Frontal cortex (tissue), 4 donors: ENCODE data around the gene ARL15. TPM values are rescaled to one million over a fixed set of nuclear protein-coding genes. Genes with fewer than 3 reads are reported as not detected.

Experiments
- DNase-seq, 2 donors: peaks; one replicate each; pipeline ENCODE4 v3.0.0; 2012; ENCODE audit warnings: low spot score in 2 of 2
- FAIRE-seq: peaks from 2 replicates; lab custom pipeline; 2012; peaks lifted over from hg19 to GRCh38; lab: Jason Lieb, UNC
- total RNA-seq: library from RNA; depleted of rRNA; stranded (reverse); fragments of >200 nt; gene quantifications from one replicate; pipeline ENCODE4 v1.2.3, GENCODE V29; 2014
- donor health status: control.
- donor health status: control.
- donor health status: control.

ARL15 gene
- total RNA-seq, 1 donor from 2014 or later: 123 TPM

DNA sequence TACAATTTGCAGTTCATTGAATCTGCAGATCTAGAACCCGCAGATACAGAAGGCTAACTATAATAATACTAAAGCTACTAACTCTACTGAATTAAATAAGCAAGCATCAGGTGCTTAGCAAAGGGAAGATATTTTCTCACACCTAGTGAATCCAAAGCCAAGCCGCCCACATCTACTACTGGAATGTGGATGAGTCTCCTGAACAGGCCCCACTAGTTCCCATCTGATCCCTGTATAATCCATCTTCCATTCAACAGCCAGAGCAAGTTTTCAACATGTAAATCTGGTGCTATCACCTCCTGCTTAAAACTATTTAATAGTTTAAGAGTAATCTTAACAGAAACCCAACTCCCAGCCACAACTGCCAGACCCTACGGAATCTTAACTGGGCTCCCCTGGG is 18.9 kb downstream of the ARL15 start:
- no peak for FAIRE-seq
- DNase-seq: no peak

- FAIRE-seq (no peak), DNase-seq (no peak)
Measured at GRCh38 chr5:54289769-54290168, 20.6 kb downstream of the ARL15 start.

DNA sequence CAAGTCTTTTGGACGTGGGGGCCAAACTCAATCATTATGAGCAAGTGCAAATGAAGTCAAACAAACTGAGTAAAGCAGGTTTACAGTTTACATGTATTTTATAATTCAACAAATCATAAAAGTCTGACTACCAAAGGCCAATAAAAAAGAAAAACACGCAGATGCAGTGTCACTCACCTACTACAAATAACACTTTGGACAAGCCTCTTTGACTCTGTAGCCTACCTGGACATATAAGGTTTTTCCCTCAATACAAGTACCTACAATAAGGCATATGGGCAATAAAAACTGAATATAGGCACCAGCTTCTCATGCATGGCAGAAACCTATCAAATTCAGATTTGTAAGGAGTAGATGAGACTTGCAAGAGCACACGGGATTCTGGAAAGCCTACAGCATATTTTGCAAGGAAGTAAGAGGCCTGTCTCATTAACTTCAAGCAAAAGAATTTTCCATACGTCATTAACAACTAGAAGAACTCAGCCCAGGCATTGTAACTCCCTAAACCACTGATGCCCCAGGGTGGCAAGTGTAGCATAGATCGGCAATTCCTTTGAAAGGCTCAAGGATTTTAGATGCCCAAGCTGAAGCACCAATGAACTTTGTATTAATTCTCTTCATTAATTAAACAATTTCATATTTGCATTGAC is 21.7 kb downstream of the ARL15 start:
- FAIRE-seq (no peak), DNase-seq (no peak)

- FAIRE-seq (no peak), DNase-seq (no peak)
Measured at GRCh38 chr5:54285686-54286085, 24.7 kb downstream of the ARL15 start.

DNA sequence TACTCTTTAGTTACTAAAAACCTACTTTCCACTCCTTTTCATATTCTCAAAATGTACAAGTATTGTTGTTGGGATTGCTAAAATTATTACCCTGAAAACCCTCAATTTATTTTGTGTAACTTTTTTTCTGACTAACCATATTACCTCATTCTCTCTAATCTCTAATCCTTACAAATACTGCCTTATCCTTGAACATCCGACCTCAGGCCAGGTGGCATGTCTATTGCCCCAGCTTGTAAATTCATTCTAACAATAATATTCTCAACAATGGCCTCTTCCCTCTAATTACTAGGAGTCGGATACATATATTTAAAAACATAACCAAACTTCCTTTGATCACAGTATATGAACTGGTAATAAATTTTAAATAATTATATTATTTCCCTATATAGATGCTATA is 25.8 kb downstream of the ARL15 start:
- FAIRE-seq: no peak
- DNase-seq: no peak

GRCh38 chr5:54282876-54283275 is 27.5 kb downstream of the ARL15 start:
- FAIRE-seq (no peak), DNase-seq (no peak)

GRCh38 chr5:54281960-54282692 is 28.2 kb downstream of the ARL15 start:
- DNase-seq (no peak), FAIRE-seq (no peak)

- FAIRE-seq (no peak), DNase-seq (no peak)
Measured at GRCh38 chr5:54279960-54280359, 30.4 kb downstream of the ARL15 start.

DNA sequence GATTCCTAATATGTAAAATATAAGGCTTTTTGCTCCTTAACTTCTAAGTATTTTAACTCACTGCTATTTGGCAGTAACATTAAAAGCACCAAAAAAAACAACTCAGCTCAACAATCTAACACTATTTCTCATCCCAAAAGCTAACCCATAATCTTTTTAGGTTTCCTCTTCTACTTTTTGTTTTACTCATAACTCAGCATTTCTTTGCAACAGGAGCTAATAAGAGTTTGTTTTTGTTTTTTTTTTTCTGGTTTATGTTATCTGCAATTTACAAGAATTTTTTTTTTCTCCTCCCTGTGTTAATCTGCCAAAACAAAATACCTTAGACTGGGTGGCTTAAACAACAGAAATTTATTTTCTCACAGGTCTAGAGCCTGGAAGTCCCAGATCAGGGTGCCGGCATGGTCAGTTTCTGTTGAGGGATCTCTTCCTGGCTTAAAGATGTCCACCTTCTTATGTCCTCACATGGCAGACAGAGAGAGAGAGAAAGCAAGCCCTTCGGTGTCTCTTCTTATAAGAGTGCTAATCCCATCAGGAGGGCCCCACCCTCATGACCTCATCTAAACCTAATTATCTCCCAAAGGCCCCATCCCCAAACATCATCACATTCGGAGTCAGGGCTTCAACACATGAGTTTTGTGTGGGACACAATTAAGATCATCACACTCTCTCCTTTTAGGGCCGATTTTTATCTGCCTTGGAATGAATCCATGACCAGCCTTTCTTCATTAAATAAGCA is 31.2 kb downstream of the ARL15 start:
- FAIRE-seq: no peak
- no peak for DNase-seq

- FAIRE-seq: no peak
Measured at GRCh38 chr5:54278036-54278830, 32.1 kb downstream of the ARL15 start.

GRCh38 chr5:54276048-54276447 is 34.3 kb downstream of the ARL15 start:
- no peak for FAIRE-seq

More at GRCh38 chr5:54278036-54278830, 32.1 kb downstream of the ARL15 start:
- DNase-seq: no peak

GRCh38 chr5:54275361-54275760 is 35.0 kb downstream of the ARL15 start:
- DNase-seq (no peak), FAIRE-seq (no peak)

More at GRCh38 chr5:54276048-54276447, 34.3 kb downstream of the ARL15 start:
- DNase-seq: no peak

GRCh38 chr5:54274944-54275343 is 35.4 kb downstream of the ARL15 start:
- DNase-seq (no peak), FAIRE-seq (no peak)

DNA sequence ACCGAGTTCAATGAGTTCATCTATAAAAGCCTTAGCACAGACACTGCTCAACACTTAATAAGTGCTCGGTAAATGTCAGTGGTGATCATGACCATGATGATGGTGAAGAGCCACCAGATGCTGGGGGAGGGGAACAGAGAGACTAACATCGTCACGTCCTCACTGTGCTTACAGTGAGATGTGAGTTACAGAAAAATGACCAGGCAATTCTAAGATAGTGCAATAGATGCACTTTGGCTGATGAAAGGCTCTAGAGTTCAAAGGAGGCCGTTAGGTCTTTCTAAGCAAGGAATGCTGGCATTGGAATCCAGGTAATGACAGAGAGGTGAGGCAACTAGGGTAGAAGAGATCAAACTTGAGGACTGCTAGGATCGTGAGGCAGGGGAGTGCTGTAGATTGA is 36.7 kb downstream of the ARL15 start:
- DNase-seq (no peak), FAIRE-seq (no peak)

DNA sequence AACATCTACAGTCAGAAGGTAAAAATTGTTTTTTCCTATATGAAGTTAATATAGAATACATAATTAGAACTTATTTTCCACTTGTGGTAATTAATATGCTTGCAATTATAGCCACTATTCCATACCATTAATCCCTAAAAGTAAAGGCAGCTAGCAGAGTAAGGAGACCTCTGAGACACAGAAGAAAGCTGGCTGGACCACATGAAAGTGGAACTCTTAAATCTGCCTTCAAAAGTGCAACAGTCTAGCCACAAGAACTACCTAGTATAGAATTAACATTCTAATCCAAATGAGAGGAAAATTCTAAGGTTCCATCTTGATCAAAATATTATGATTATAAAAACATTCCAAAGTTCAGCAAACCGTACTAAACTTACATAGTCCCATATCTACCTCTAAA is 37.6 kb downstream of the ARL15 start:
- FAIRE-seq (no peak), DNase-seq (no peak)

DNA sequence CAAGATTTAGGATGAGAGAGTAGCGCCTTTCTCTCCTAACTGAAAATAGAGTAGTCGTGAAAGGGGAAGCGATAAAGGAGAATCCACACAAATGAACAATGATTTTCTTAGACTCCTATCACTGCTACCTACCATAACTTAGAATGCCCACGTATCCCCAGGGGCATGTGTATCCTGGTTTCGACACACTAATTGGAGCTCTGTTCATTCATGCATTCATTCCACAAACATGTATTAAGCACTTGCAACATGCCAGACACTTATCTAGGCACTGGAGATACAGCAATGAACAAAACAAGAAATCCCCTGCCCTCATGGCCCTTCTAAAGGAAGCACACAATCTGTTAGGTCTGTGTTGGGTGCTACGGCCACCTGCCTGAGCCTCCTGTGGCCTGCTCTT is 40.0 kb downstream of the ARL15 start:
- FAIRE-seq (no peak), DNase-seq (no peak)

DNA sequence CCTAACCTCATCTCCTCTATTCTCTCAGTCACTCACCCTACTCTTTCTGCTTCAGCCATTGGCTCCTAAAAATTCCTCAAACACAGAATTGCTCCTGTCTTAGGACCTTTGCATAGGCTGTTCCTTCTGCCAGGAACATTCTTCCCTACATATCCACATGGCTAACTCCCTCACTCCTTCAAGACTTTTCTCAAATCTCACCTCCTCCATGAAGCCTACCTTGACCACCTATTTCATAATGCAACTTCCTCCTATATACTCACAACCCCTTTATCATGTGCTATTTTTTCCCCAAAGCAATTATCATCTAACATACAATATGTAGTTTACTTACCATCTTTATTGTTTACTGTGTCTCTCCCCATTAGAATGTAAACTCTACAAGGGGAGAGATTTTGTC is 45.8 kb downstream of the ARL15 start:
- no peak for FAIRE-seq
- DNase-seq: no peak

- DNase-seq (no peak), FAIRE-seq (no peak)
Measured at GRCh38 chr5:54263447-54263846, 46.9 kb downstream of the ARL15 start.

GRCh38 chr5:54261596-54261995 is 48.8 kb downstream of the ARL15 start:
- DNase-seq (no peak), FAIRE-seq (no peak)

- DNase-seq: no peak
- no peak for FAIRE-seq
Measured at GRCh38 chr5:54259981-54260380, 50.4 kb downstream of the ARL15 start.
